Endothelial cell of umbilical vein (primary cell): Measurements from ENCODE around the gene SS18L1. TPM values are rescaled to one million over a fixed set of nuclear protein-coding genes. Genes with fewer than 3 reads are reported as not detected.

Experiments
- BruUV-seq: library from RNA; stranded (reverse); fragments of 400-500 nt; replicated peaks from 2 replicates; lab custom pipeline; 2021; lab: Mats Ljungman, UMichigan
- CTCF ChIA-PET: fragments of 300-600, 350-600 bp; sonication (Branson Sonifier 250); formaldehyde crosslinking; loops from one replicate; lab custom pipeline; 2021; ENCODE audit warnings: antibody characterized with exemption, inconsistent platforms; lab: Charles Lee
- POLR2A ChIA-PET: fragments of 300-600, 350-600 bp; sonication (Branson Sonifier 250); formaldehyde crosslinking; loops from one replicate; lab custom pipeline; 2021; ENCODE audit warnings: antibody characterized with exemption, inconsistent platforms; lab: Charles Lee
- DNase-seq: peaks from one replicate; pipeline ENCODE4 v3.0.0-alpha.2; 2011; ENCODE audit warnings: low read depth, low spot score
- FAIRE-seq: peaks from 2 replicates; lab custom pipeline; 2011; peaks lifted over from hg19 to GRCh38; lab: Jason Lieb, UNC
- H2AFZ ChIP-seq: 2 replicates; pipeline ENCODE4 v1.6.0; 2012; ENCODE audit warnings: low read depth, low read length, control low read depth, inconsistent platforms
- H3K27ac ChIP-seq: 2 replicates; pipeline ENCODE4 v1.5.1; 2011; ENCODE audit warnings: low read depth, mild to moderate bottlenecking, control low read depth, low read length, moderate library complexity; ENCODE audit not compliant: insufficient read depth
- H3K27me3 ChIP-seq, 2 experiments: 2 replicates each; pipeline versions ENCODE4 v1.6.0 to v1.6.1; 2011; ENCODE audit warnings: low read length in 2 of 2, mixed read lengths in 1 of 2; ENCODE audit not compliant: control insufficient read depth in 2 of 2, insufficient read depth in 2 of 2
- H3K36me3 ChIP-seq, 2 experiments: 2 replicates in 1 of 2; 3 replicates in 1 of 2; pipeline ENCODE4 v1.5.1; 2011; ENCODE audit warnings: low read length in 2 of 2, mild to moderate bottlenecking in 1 of 2, moderate library complexity in 1 of 2; ENCODE audit not compliant: control insufficient read depth in 2 of 2, insufficient read depth in 2 of 2; ENCODE audit errors: extremely low read depth in 1 of 2
- H3K4me1 ChIP-seq: 3 replicates; pipeline ENCODE4 v1.5.1; 2011; ENCODE audit warnings: mild to moderate bottlenecking, low read length; ENCODE audit not compliant: control insufficient read depth, insufficient read depth; ENCODE audit errors: extremely low read depth
- H3K4me2 ChIP-seq: 2 replicates; pipeline ENCODE4 v1.6.1; 2011; ENCODE audit warnings: low read length, control low read depth, mixed read lengths; ENCODE audit not compliant: insufficient read depth
- H3K4me3 ChIP-seq, 3 experiments: fragments of 200-600 bp in 1 of 3; sonication (generic), shearing (Covaris generic) in 1 of 3; replicated peaks in 1 of 3; 2 replicates each; pipeline ENCODE4 v1.5.1; 2011 to 2016; ENCODE audit warnings: control low read depth in 3 of 3, low read length in 3 of 3, mild to moderate bottlenecking in 2 of 3, inconsistent platforms in 1 of 3, low read depth in 1 of 3, moderate library complexity in 1 of 3; ENCODE audit not compliant: insufficient read depth in 1 of 3
- H3K79me2 ChIP-seq: 2 replicates; pipeline ENCODE4 v1.6.0; 2012; ENCODE audit warnings: low read length, inconsistent platforms; ENCODE audit not compliant: control insufficient read depth, insufficient read depth
- H3K9ac ChIP-seq: replicated peaks from 2 replicates; pipeline ENCODE3; 2011; ENCODE audit warnings: low read length, control low read depth; ENCODE audit not compliant: insufficient read depth; ENCODE audit errors: extremely low read depth
- H3K9me1 ChIP-seq: replicated peaks from 3 replicates; pipeline ENCODE4 v1.6.0; 2011; ENCODE audit warnings: mild to moderate bottlenecking, low read length; ENCODE audit not compliant: control insufficient read depth, insufficient read depth; ENCODE audit errors: extremely low read depth
- H3K9me3 ChIP-seq: replicated peaks from 2 replicates; pipeline ENCODE4 v1.5.1; 2012; ENCODE audit warnings: low read length, inconsistent platforms; ENCODE audit not compliant: control insufficient read depth, insufficient read depth
- H4K20me1 ChIP-seq: replicated peaks from 2 replicates; pipeline ENCODE3; 2011; ENCODE audit warnings: mild to moderate bottlenecking, low read length; ENCODE audit not compliant: control insufficient read depth, insufficient read depth; ENCODE audit errors: extremely low read depth
- CTCF ChIP-seq, 2 donors: IDR thresholded peaks; 1 replicate in 1 of 2; 2 replicates in 1 of 2; pipeline ENCODE4 v1.5.1; 2011; ENCODE audit warnings: low read length in 2 of 2, mild to moderate bottlenecking in 2 of 2, moderate library complexity in 2 of 2, control low read depth in 1 of 2, inconsistent platforms in 1 of 2, low read depth in 1 of 2; ENCODE audit not compliant: insufficient read depth in 1 of 2; ENCODE audit errors: extremely low read depth in 1 of 2
- EZH2 ChIP-seq: IDR thresholded peaks from 2 replicates; pipeline ENCODE4 v1.6.1; 2012; ENCODE audit warnings: borderline replicate concordance, low read depth, mild to moderate bottlenecking, moderate library complexity, low read length, inconsistent platforms; ENCODE audit not compliant: severe bottlenecking
- FOS ChIP-seq: IDR thresholded peaks from 2 replicates; pipeline ENCODE4 v1.6.1; 2011; ENCODE audit warnings: mild to moderate bottlenecking, low read length, moderate library complexity, borderline replicate concordance; ENCODE audit not compliant: insufficient read depth
- GATA2 ChIP-seq: IDR thresholded peaks from 2 replicates; pipeline ENCODE4 v1.7.0; 2011; ENCODE audit warnings: low read depth, mild to moderate bottlenecking, moderate library complexity, mixed read lengths, low read length; ENCODE audit not compliant: insufficient read length, insufficient read depth
- JUN ChIP-seq: IDR thresholded peaks from 2 replicates; pipeline ENCODE4 v1.6.1; 2011; ENCODE audit warnings: borderline replicate concordance, low read depth; ENCODE audit not compliant: insufficient read length, insufficient read depth
- MAX ChIP-seq: IDR thresholded peaks from 2 replicates; pipeline ENCODE4 v1.6.1; 2011; ENCODE audit not compliant: insufficient read depth, insufficient read length
- MYC ChIP-seq: IDR thresholded peaks from one replicate; pipeline ENCODE4 v1.6.1; 2011; ENCODE audit warnings: mild to moderate bottlenecking, low read depth, low read length
- POLR2A ChIP-seq: IDR thresholded peaks from 2 replicates; pipeline ENCODE4 v1.6.1; 2012; ENCODE audit warnings: low read depth, mild to moderate bottlenecking, control low read depth, low read length
- POLR2AphosphoS5 ChIP-seq: IDR thresholded peaks from 2 replicates; pipeline ENCODE4 v1.6.1; 2012; ENCODE audit warnings: low read depth, mild to moderate bottlenecking, control low read depth, low read length, moderate library complexity; ENCODE audit not compliant: insufficient read depth
- dilution Hi-C: fragments of 300-500 bp; cut with MboI; formaldehyde crosslinking; loops from one replicate; pipeline ENCODE4 v1.15.0; 2019; ENCODE audit warnings: low sequenced_read_pairs; ENCODE audit not compliant: extremely low pct_ligation_motif_present
- intact Hi-C: fragments of 100-400 bp; cut with micrococcal nuclease; formaldehyde crosslinking; loops from one replicate; pipeline ENCODE4 v1.10.0; 2022
- polyA plus RNA-seq, 4 experiments: library from polyadenylated mRNA; depleted of rRNA in 3 of 4; stranded (reverse) in 3 of 4; unstranded in 1 of 4; fragments of >200 nt; gene quantifications; 2 replicates each; pipeline versions ENCODE4 v1.2.1 to v1.2.3, GENCODE V29; 2011 to 2012; ENCODE audit warnings: missing spikeins in 1 of 4
- total RNA-seq: library from RNA; stranded (reverse); gene quantifications from 2 replicates; pipeline ENCODE4 v1.2.3, GENCODE V29; 2021

SS18L1 gene
- total and polyA plus RNA-seq, 2 donors (not counting 3 experiments of a cell fraction or from before 2014, with no cell fraction given) = 15.4 to 21.7 TPM

- ChIA-PET POLR2A (no interaction called here), CTCF (no interaction called here)
- intact Hi-C loops (loop anchor here (10.0 kb wide), 1 partner anchor 199 kb away; the partner anchor contains the start of gene RPS21), dilution Hi-C loops (no loop called here)
- no peak for TF ChIP-seq POLR2AphosphoS5
- TF ChIP-seq CTCF (IDR thresholded peaks at IDR 0.05; ENCODE audit: extremely low read depth in 1 of 2, insufficient read depth in 1 of 2, low read depth in 1 of 2, low read length in 2 of 2) = no peak
- no peak for TF ChIP-seq MYC
- TF ChIP-seq POLR2A = no peak
- TF ChIP-seq GATA2 = no peak
- TF ChIP-seq EZH2 = no peak
- TF ChIP-seq MAX = no peak
- TF ChIP-seq JUN = no peak
- no peak for TF ChIP-seq FOS
- DNase-seq (no peak), FAIRE-seq (no peak)
- Histone ChIP-seq H3K4me2 (no peak overlapping the region), H3K9ac (no peak overlapping the region), H3K9me3 (no peaks in the 10 kb centered on the region), H3K36me3 (peaks cover 2 to 4% of the 10 kb centered on the region in 2 experiments), H3K79me2 (peaks cover 25% of the 10 kb centered on the region), H3K9me1 (no peaks in the 10 kb centered on the region), H4K20me1 (no peaks in the 10 kb centered on the region), H2AFZ (no peak overlapping the region), H3K27me3 (no peaks in the 10 kb centered on the region), H3K4me3 (no peak overlapping the region), H3K27ac (no peak overlapping the region), H3K4me1 (peaks cover 23% of the 10 kb centered on the region)
- BruUV-seq = no TSS peak
Observed at GRCh38 chr20:62186096-62186426, 42.5 kb downstream of the SS18L1 start.
